ENCODE data around the gene CLTRN.

Gene CLTRN

GRCh38 chrX:15675490-15675921 is 10.9 kb upstream of the CLTRN start (continued):
- TF ChIP-seq, protein P1, sequence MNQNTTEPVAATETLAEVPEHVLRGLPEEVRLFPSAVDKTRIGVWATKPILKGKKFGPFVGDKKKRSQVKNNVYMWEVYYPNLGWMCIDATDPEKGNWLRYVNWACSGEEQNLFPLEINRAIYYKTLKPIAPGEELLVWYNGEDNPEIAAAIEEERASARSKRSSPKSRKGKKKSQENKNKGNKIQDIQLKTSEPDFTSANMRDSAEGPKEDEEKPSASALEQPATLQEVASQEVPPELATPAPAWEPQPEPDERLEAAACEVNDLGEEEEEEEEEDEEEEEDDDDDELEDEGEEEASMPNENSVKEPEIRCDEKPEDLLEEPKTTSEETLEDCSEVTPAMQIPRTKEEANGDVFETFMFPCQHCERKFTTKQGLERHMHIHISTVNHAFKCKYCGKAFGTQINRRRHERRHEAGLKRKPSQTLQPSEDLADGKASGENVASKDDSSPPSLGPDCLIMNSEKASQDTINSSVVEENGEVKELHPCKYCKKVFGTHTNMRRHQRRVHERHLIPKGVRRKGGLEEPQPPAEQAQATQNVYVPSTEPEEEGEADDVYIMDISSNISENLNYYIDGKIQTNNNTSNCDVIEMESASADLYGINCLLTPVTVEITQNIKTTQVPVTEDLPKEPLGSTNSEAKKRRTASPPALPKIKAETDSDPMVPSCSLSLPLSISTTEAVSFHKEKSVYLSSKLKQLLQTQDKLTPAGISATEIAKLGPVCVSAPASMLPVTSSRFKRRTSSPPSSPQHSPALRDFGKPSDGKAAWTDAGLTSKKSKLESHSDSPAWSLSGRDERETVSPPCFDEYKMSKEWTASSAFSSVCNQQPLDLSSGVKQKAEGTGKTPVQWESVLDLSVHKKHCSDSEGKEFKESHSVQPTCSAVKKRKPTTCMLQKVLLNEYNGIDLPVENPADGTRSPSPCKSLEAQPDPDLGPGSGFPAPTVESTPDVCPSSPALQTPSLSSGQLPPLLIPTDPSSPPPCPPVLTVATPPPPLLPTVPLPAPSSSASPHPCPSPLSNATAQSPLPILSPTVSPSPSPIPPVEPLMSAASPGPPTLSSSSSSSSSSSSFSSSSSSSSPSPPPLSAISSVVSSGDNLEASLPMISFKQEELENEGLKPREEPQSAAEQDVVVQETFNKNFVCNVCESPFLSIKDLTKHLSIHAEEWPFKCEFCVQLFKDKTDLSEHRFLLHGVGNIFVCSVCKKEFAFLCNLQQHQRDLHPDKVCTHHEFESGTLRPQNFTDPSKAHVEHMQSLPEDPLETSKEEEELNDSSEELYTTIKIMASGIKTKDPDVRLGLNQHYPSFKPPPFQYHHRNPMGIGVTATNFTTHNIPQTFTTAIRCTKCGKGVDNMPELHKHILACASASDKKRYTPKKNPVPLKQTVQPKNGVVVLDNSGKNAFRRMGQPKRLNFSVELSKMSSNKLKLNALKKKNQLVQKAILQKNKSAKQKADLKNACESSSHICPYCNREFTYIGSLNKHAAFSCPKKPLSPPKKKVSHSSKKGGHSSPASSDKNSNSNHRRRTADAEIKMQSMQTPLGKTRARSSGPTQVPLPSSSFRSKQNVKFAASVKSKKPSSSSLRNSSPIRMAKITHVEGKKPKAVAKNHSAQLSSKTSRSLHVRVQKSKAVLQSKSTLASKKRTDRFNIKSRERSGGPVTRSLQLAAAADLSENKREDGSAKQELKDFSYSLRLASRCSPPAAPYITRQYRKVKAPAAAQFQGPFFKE (tag by site-specific recombination; IDR thresholded peaks at IDR 0.05; ENCODE audit: borderline replicate concordance), result no peak
- TF ChIP-seq ZNF416 (tag by site-specific recombination; IDR thresholded peaks at IDR 0.05), result no peak
- TF ChIP-seq SP2 (tag by site-specific recombination; IDR thresholded peaks at IDR 0.05), result peak; percentile 78
- no peak for TF ChIP-seq ZNF791 (tag by site-specific recombination; IDR thresholded peaks at IDR 0.05)
- TF ChIP-seq ZNF433 (tag by site-specific recombination; IDR thresholded peaks at IDR 0.05; ENCODE audit: low read depth), result no peak
- no peak for TF ChIP-seq ZNF121 (tag by site-specific recombination; IDR thresholded peaks at IDR 0.05)
- TF ChIP-seq, protein P2, sequence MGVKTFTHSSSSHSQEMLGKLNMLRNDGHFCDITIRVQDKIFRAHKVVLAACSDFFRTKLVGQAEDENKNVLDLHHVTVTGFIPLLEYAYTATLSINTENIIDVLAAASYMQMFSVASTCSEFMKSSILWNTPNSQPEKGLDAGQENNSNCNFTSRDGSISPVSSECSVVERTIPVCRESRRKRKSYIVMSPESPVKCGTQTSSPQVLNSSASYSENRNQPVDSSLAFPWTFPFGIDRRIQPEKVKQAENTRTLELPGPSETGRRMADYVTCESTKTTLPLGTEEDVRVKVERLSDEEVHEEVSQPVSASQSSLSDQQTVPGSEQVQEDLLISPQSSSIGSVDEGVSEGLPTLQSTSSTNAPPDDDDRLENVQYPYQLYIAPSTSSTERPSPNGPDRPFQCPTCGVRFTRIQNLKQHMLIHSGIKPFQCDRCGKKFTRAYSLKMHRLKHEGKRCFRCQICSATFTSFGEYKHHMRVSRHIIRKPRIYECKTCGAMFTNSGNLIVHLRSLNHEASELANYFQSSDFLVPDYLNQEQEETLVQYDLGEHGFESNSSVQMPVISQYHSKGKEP (tag by site-specific recombination; IDR thresholded peaks at IDR 0.05), result no peak
- TF ChIP-seq SP3 (tag by site-specific recombination; IDR thresholded peaks at IDR 0.05), result peak; percentile 99
- peak; percentile 43; the same call in 1 of the 2 replicates for TF ChIP-seq PATZ1 (tag by site-specific recombination; IDR thresholded peaks at IDR 0.05)
- no peak for TF ChIP-seq ZNF404 (tag by site-specific recombination; IDR thresholded peaks at IDR 0.05)
- TF ChIP-seq PRDM4 (tag by site-specific recombination; IDR thresholded peaks at IDR 0.05), result no peak
- TF ChIP-seq REPIN1 (tag by site-specific recombination; IDR thresholded peaks at IDR 0.05; ENCODE audit: low read depth), result no peak
- TF ChIP-seq ZNF571 (tag by site-specific recombination; IDR thresholded peaks at IDR 0.05), result no peak
- TF ChIP-seq ZNF391 (tag by site-specific recombination; IDR thresholded peaks at IDR 0.05; ENCODE audit: borderline replicate concordance, low read depth), result no peak
- no peak for TF ChIP-seq ZNF561 (tag by site-specific recombination; IDR thresholded peaks at IDR 0.05; ENCODE audit: borderline replicate concordance)
- no peak for TF ChIP-seq HOXA7 (CRISPR knock-in tag; IDR thresholded peaks at IDR 0.05; ENCODE audit: borderline replicate concordance)
- TF ChIP-seq ZFHX2 (tag by site-specific recombination; conservative IDR thresholded peaks at IDR 0.05), result peak; percentile 97
- TF ChIP-seq ZNF133 (tag by site-specific recombination; IDR thresholded peaks at IDR 0.05), result no peak
- no peak for TF ChIP-seq HOXC10 (CRISPR knock-in tag; IDR thresholded peaks at IDR 0.05)
- TF ChIP-seq ZNF341 (tag by site-specific recombination; IDR thresholded peaks at IDR 0.05; ENCODE audit: low read depth), result no peak
- no peak for TF ChIP-seq ZNF423 (tag by site-specific recombination; IDR thresholded peaks at IDR 0.05)
- TF ChIP-seq ZNF600 (tag by site-specific recombination; IDR thresholded peaks at IDR 0.05), result peak; percentile 95
- TF ChIP-seq ZNF26 (tag by site-specific recombination; IDR thresholded peaks at IDR 0.05), result no peak
- no peak for TF ChIP-seq GFI1B (tag by site-specific recombination; IDR thresholded peaks at IDR 0.05)
- TF ChIP-seq, protein P3, sequence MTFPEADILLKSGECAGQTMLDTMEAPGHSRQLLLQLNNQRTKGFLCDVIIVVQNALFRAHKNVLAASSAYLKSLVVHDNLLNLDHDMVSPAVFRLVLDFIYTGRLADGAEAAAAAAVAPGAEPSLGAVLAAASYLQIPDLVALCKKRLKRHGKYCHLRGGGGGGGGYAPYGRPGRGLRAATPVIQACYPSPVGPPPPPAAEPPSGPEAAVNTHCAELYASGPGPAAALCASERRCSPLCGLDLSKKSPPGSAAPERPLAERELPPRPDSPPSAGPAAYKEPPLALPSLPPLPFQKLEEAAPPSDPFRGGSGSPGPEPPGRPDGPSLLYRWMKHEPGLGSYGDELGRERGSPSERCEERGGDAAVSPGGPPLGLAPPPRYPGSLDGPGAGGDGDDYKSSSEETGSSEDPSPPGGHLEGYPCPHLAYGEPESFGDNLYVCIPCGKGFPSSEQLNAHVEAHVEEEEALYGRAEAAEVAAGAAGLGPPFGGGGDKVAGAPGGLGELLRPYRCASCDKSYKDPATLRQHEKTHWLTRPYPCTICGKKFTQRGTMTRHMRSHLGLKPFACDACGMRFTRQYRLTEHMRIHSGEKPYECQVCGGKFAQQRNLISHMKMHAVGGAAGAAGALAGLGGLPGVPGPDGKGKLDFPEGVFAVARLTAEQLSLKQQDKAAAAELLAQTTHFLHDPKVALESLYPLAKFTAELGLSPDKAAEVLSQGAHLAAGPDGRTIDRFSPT (tag by site-specific recombination; IDR thresholded peaks at IDR 0.05), result no peak
- TF ChIP-seq ZBTB7A (tag by site-specific recombination; IDR thresholded peaks at IDR 0.05; ENCODE audit: low read depth), result no peak
